ENCODE measurements around the gene BRWD1.

DNA sequence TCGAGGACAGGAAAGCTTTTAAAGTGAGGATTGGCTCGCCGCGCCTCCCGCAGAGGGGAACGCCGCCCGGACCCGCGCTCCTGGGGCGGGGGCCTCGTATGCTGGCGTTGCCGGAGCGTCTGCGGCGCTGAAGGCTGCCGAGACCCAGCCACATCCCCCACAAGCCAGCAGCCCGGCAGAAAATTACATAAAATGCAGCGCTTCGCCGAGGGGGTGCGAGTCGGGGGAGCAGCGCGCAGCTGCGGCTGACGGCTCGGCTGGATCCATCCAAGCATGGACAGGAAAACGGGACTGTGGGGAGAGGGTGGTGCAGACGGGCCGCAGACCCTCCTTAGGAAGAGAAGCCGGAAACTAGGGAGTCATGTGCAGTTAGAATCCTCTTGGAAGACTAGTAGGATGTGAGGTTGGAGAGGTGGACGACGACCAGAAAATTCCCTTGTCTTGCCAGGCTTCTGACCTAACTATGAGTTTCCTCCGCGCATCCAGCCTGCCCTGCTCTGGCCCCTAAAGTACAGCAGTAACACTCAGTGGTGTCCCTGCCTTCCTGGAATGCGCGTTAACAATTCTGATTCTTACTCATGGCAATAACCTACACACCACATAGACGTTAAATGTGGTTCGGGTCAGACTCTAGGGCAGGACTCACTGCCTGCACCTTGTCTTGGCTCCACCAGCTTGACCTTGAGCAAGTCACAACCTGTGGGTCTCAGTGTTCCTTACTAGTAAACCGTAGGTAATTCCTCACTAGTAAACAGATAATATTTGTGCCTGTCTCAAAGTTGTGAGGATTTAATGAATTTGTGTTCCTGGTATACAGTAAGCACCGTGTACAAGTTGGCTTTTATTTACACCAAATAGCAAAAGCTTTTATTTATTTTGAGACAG lies 953 bp upstream of the BRWD1 start:
- TF ChIP-seq EP300 (IDR thresholded peaks at IDR 0.05) (no peak), POLR2A (IDR thresholded peaks at IDR 0.05) (no peak)
- TF ChIP-seq, protein P1, sequence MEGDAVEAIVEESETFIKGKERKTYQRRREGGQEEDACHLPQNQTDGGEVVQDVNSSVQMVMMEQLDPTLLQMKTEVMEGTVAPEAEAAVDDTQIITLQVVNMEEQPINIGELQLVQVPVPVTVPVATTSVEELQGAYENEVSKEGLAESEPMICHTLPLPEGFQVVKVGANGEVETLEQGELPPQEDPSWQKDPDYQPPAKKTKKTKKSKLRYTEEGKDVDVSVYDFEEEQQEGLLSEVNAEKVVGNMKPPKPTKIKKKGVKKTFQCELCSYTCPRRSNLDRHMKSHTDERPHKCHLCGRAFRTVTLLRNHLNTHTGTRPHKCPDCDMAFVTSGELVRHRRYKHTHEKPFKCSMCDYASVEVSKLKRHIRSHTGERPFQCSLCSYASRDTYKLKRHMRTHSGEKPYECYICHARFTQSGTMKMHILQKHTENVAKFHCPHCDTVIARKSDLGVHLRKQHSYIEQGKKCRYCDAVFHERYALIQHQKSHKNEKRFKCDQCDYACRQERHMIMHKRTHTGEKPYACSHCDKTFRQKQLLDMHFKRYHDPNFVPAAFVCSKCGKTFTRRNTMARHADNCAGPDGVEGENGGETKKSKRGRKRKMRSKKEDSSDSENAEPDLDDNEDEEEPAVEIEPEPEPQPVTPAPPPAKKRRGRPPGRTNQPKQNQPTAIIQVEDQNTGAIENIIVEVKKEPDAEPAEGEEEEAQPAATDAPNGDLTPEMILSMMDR (IDR thresholded peaks at IDR 0.05), result no peak

Measured in sigmoid colon (tissue), 4 donors.